DND-41 (cell line): ENCODE results near the gene RPGRIP1L.

Experiments
- EZH2 ChIP-seq: IDR thresholded peaks from 3 replicates; pipeline ENCODE4 v1.6.1; 2012; ENCODE audit warnings: borderline replicate concordance, low read depth, mild to moderate bottlenecking, moderate library complexity, low read length, inconsistent platforms; ENCODE audit not compliant: severe bottlenecking
- TF ChIP-seq, protein P1 (sequence below): IDR thresholded peaks from 2 replicates; pipeline ENCODE4 v1.5.1; 2012; ENCODE audit warnings: borderline replicate concordance, low read length, moderate library complexity, mild to moderate bottlenecking; ENCODE audit not compliant: poor library complexity, severe bottlenecking; ENCODE audit errors: extremely low read depth

DNA sequence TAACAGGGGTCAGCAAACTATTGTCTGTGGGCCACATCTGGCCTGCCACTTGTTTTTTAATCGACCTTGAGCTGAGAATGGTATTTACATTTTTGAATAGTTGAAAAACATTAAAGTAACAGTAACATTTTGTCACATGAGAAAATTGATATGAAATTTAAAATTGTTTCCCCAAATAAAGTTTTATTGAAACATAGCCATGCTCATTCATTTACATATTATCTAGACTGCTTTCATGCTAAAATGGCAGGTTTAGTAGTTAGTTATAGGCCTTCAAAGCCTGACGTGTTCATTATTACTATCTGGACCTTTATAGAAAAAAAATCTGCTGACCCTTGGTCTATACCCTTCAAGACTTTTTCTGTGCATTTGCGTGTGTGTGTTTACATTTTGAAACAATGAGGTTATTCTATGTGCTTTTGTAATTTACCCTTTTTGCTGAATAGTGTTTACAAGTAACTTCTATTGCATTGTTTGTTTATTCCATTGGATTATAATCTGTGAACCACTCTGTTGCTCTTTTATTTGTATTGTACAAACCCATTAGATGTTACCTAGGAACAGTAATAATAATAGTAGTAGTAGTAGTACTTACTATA is 37.4 kb upstream of the RPGRIP1L start:
- TF ChIP-seq, protein P1, sequence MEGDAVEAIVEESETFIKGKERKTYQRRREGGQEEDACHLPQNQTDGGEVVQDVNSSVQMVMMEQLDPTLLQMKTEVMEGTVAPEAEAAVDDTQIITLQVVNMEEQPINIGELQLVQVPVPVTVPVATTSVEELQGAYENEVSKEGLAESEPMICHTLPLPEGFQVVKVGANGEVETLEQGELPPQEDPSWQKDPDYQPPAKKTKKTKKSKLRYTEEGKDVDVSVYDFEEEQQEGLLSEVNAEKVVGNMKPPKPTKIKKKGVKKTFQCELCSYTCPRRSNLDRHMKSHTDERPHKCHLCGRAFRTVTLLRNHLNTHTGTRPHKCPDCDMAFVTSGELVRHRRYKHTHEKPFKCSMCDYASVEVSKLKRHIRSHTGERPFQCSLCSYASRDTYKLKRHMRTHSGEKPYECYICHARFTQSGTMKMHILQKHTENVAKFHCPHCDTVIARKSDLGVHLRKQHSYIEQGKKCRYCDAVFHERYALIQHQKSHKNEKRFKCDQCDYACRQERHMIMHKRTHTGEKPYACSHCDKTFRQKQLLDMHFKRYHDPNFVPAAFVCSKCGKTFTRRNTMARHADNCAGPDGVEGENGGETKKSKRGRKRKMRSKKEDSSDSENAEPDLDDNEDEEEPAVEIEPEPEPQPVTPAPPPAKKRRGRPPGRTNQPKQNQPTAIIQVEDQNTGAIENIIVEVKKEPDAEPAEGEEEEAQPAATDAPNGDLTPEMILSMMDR: no peak
- TF ChIP-seq EZH2: no peak
